A549 (cell line): Measurements from ENCODE around the gene ZNF697. TPM values are rescaled to one million over a fixed set of nuclear protein-coding genes. Genes with fewer than 3 reads are reported as not detected.

Experiments
- ATAC-seq, 2 experiments: fragments of 200-7000 bp in 1 of 2; fragments of >200 bp in 1 of 2; cut with Nextera tagmentation in 1 of 2; cut with Tn5 transposase in 1 of 2; 3 replicates each; pipeline versions ENCODE4 v1.8.0 to v1.9.1; 2018 to 2020; ENCODE audit warnings: mild to moderate bottlenecking in 1 of 2, moderate library complexity in 1 of 2
- CTCF ChIA-PET: fragments of 300-600 bp; sonication (Branson Sonifier 250); formaldehyde crosslinking; extraction: SDS; loops from one replicate; lab custom pipeline; 2021; ENCODE audit warnings: antibody characterized with exemption, inconsistent platforms; lab: Yijun Ruan, JAX
- POLR2A ChIA-PET: fragments of 350-600 bp; formaldehyde crosslinking; extraction: SDS; loops from one replicate; lab custom pipeline; 2021; ENCODE audit warnings: antibody characterized with exemption, inconsistent platforms; lab: Yijun Ruan, JAX
- DNase-seq, 2 experiments: peaks; one replicate each; pipeline versions ENCODE4 v3.0.0 to v3.0.0-alpha.2; 2011 to 2016; ENCODE audit warnings: low read depth in 1 of 2, low spot score in 1 of 2
- FAIRE-seq: peaks from 2 replicates; lab custom pipeline; 2011; peaks lifted over from hg19 to GRCh38; lab: Jason Lieb, UNC
- H3K27ac ChIP-seq, 2 experiments: fragments of >200 bp; sonication (Bioruptor Twin); formaldehyde crosslinking; 3 replicates each; pipeline ENCODE4 v1.5.1; 2016 to 2017
- H3K4me1 ChIP-seq: fragments of >200 bp; sonication (Bioruptor Twin); formaldehyde crosslinking; 3 replicates; pipeline ENCODE4 v1.6.1; 2016
- H3K4me2 ChIP-seq: fragments of >200 bp; sonication (Bioruptor Twin); formaldehyde crosslinking; 3 replicates; pipeline ENCODE4 v1.6.1; 2016
- H3K4me3 ChIP-seq: fragments of >200 bp; sonication (Bioruptor Twin); formaldehyde crosslinking; 3 replicates; pipeline ENCODE4 v1.5.1; 2016
- H3K9me3 ChIP-seq: fragments of >200 bp; sonication (Bioruptor Twin); formaldehyde crosslinking; 3 replicates; pipeline ENCODE4 v1.6.1; 2016
- CBX8 ChIP-seq: fragments of 200-600 bp; sonication (generic); IDR thresholded peaks from 2 replicates; pipeline ENCODE4 v1.6.1; 2016
- CTCF ChIP-seq: fragments of >200 bp; sonication (Bioruptor Twin); formaldehyde crosslinking; IDR thresholded peaks from 3 replicates; pipeline ENCODE4 v1.5.1; 2016
- EHF ChIP-seq: fragments of 250-450 bp; sonication (Bioruptor Pico); IDR thresholded peaks from 2 replicates; pipeline ENCODE4 v1.5.0; 2020; ENCODE audit warnings: mild to moderate bottlenecking
- ELK1 ChIP-seq: fragments of 150-350 bp; IDR thresholded peaks from 2 replicates; pipeline ENCODE4 v1.6.1; 2014; ENCODE audit warnings: low read depth, mild to moderate bottlenecking, low read length
- EP300 ChIP-seq, 2 experiments: fragments of >200 bp; sonication (Bioruptor Twin); formaldehyde crosslinking; IDR thresholded peaks; 2 replicates in 1 of 2; 3 replicates in 1 of 2; pipeline ENCODE4 v1.6.1; 2016 to 2017
- FOXS1 ChIP-seq: fragments of 250-450 bp; sonication (Bioruptor Pico); IDR thresholded peaks from 2 replicates; pipeline ENCODE4 v1.5.0; 2020; ENCODE audit warnings: mild to moderate bottlenecking, moderate library complexity
- HDAC2 ChIP-seq: fragments of 200-600 bp; sonication (generic); IDR thresholded peaks from 2 replicates; pipeline ENCODE4 v1.6.1; 2016
- HES2 ChIP-seq: fragments of >200 bp; sonication (Bioruptor Twin); formaldehyde crosslinking; IDR thresholded peaks from 2 replicates; pipeline ENCODE4 v1.6.1; 2016
- HEYL ChIP-seq: fragments of 250-450 bp; sonication (Bioruptor Pico); IDR thresholded peaks from 2 replicates; pipeline ENCODE4 v1.8.0; 2021; ENCODE audit warnings: mild to moderate bottlenecking, moderate library complexity
- HMGXB4 ChIP-seq: fragments of 250-450 bp; sonication (Bioruptor Pico); IDR thresholded peaks from 2 replicates; pipeline ENCODE4 v1.5.0; 2021; ENCODE audit warnings: mild to moderate bottlenecking, moderate library complexity, borderline replicate concordance
- MAX ChIP-seq: IDR thresholded peaks from 2 replicates; pipeline ENCODE4 v1.6.1; 2012
- NR3C1 ChIP-seq: fragments of >200 bp; sonication (Bioruptor Twin); formaldehyde crosslinking; IDR thresholded peaks from 3 replicates; pipeline ENCODE4 v1.6.1; 2017
- POLR2AphosphoS2 ChIP-seq: conservative IDR thresholded peaks from 2 replicates; pipeline ENCODE4 v1.6.1; 2012; ENCODE audit warnings: low read length, improper control_type of control experiment, inconsistent platforms
- RCOR1 ChIP-seq: fragments of 150-350 bp; IDR thresholded peaks from 2 replicates; pipeline ENCODE4 v1.6.1; 2014; ENCODE audit warnings: antibody characterized with exemption, low read length, low read depth
- RNF2 ChIP-seq: fragments of 200-600 bp; sonication (generic); IDR thresholded peaks from 2 replicates; pipeline ENCODE4 v1.6.1; 2016; ENCODE audit warnings: low read depth, mild to moderate bottlenecking, antibody characterized with exemption, moderate library complexity, borderline replicate concordance
- SMC3 ChIP-seq: fragments of >200 bp; sonication (Bioruptor Twin); formaldehyde crosslinking; IDR thresholded peaks from 3 replicates; pipeline ENCODE4 v1.6.1; 2018; ENCODE audit warnings: inconsistent platforms
- SREBF2 ChIP-seq: fragments of 450-650 bp; IDR thresholded peaks from 2 replicates; pipeline ENCODE4 v1.6.1; 2014; ENCODE audit warnings: mild to moderate bottlenecking, moderate library complexity
- ZFP36 ChIP-seq: fragments of 450-650 bp; IDR thresholded peaks from 2 replicates; pipeline ENCODE4 v1.6.1; 2014; ENCODE audit warnings: borderline replicate concordance; ENCODE audit not compliant: partially characterized antibody
- WGBS: methylation state at CpG from one replicate; pipeline ENCODE4 v1.1.6; 2017; ENCODE audit errors: missing lambda C conversion rate; 5-methylcytosine and 5-hydroxymethylcytosine counted together
- polyA plus RNA-seq, 4 experiments: library from polyadenylated mRNA; depleted of rRNA in 3 of 4; stranded (reverse); fragments of >200 nt; fragmentation: RNase III in 1 of 4; extraction: RNeasy Plus Mini Kit Qiagen cat#74134 plus additional on column Dnase treatment in 1 of 4; gene quantifications; 2 replicates in 3 of 4; 3 replicates in 1 of 4; pipeline ENCODE4 v1.2.3, GENCODE V29; 2011 to 2017
- TF ChIP-seq, protein P1 (sequence below): IDR thresholded peaks from 2 replicates; pipeline ENCODE4 v1.6.1; 2012
- TF ChIP-seq, protein P2 (sequence below): fragments of 200-600 bp; sonication (generic); IDR thresholded peaks from 2 replicates; pipeline ENCODE4 v1.6.1; 2016; ENCODE audit warnings: antibody characterized with exemption, mild to moderate bottlenecking, moderate library complexity

The ZNF697 gene
- polyA plus RNA-seq, 2 of the 4 experiments (the other 2 are of a cell fraction) = 2.2 to 2.6 TPM

DNA sequence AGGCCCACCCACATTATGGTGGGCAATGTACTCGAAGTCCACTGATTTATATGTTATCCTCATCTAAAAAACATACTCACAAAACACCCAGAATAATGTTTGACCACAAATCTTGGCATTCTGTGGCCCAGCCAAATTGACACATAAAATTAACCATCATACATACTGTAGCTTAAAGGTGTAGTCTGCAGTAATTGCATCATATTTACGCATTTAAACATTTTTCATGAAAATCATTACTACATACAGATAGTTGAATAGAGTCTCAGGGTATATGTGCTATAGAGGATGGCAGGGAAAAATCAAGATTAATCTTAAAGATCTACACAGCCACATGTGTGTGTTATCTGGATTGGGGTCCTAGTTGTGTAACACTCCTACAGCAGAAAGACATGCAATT lies 14.5 kb downstream of the ZNF697 start:
- FAIRE-seq (no peak), DNase-seq (no peak), ATAC-seq (no peak)
- TF ChIP-seq RCOR1 (no peak), ELK1 (no peak), MAX (no peak), HMGXB4 (CRISPR knock-in tag) (no peak), SREBF2 (no peak), CBX8 (no peak), ZFP36 (no peak), HDAC2 (no peak), FOXS1 (CRISPR knock-in tag) (no peak), EHF (no peak), EP300 (IDR thresholded peaks at IDR 0.05) (no peak), CTCF (no peak), RNF2 (no peak), HES2 (no peak)
- TF ChIP-seq, protein P1, sequence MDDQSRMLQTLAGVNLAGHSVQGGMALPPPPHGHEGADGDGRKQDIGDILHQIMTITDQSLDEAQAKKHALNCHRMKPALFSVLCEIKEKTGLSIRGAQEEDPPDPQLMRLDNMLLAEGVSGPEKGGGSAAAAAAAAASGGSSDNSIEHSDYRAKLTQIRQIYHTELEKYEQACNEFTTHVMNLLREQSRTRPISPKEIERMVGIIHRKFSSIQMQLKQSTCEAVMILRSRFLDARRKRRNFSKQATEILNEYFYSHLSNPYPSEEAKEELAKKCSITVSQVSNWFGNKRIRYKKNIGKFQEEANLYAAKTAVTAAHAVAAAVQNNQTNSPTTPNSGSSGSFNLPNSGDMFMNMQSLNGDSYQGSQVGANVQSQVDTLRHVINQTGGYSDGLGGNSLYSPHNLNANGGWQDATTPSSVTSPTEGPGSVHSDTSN = no peak
- TF ChIP-seq, protein P2, sequence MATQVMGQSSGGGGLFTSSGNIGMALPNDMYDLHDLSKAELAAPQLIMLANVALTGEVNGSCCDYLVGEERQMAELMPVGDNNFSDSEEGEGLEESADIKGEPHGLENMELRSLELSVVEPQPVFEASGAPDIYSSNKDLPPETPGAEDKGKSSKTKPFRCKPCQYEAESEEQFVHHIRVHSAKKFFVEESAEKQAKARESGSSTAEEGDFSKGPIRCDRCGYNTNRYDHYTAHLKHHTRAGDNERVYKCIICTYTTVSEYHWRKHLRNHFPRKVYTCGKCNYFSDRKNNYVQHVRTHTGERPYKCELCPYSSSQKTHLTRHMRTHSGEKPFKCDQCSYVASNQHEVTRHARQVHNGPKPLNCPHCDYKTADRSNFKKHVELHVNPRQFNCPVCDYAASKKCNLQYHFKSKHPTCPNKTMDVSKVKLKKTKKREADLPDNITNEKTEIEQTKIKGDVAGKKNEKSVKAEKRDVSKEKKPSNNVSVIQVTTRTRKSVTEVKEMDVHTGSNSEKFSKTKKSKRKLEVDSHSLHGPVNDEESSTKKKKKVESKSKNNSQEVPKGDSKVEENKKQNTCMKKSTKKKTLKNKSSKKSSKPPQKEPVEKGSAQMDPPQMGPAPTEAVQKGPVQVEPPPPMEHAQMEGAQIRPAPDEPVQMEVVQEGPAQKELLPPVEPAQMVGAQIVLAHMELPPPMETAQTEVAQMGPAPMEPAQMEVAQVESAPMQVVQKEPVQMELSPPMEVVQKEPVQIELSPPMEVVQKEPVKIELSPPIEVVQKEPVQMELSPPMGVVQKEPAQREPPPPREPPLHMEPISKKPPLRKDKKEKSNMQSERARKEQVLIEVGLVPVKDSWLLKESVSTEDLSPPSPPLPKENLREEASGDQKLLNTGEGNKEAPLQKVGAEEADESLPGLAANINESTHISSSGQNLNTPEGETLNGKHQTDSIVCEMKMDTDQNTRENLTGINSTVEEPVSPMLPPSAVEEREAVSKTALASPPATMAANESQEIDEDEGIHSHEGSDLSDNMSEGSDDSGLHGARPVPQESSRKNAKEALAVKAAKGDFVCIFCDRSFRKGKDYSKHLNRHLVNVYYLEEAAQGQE = no peak
- POLR2A ChIA-PET = no interaction called here
- Histone ChIP-seq H3K4me2 (no peak overlapping the region), H3K27ac (no peak overlapping the region), H3K4me1 (no peaks in the 10 kb centered on the region), H3K4me3 (no peak overlapping the region), H3K9me3 (no peaks in the 10 kb centered on the region)
- CTCF ChIA-PET = interaction anchor here (0.9 to 1.1 kb wide), 2 partner anchors 22 to 42 kb away, joined by 3 read pairs; no protein-coding TSS in a partner anchor
- 47% methylated on average over 2 of the region's 2 CpGs for WGBS

- no peak for DNase-seq
- no peaks in the 10 kb centered on the region for H3K9me3 ChIP-seq
- ChIA-PET POLR2A (no interaction called here), CTCF (interaction anchor here (1.0 kb wide), 1 partner anchor 42 kb away, joined by 3 read pairs; no protein-coding TSS in a partner anchor)
- no peaks in the 10 kb centered on the region for H3K4me1 ChIP-seq
- no peak overlapping the region for H3K4me2 ChIP-seq
- WGBS = 82% methylated on average over 4 of the region's 4 CpGs
- no peak for FAIRE-seq
- H3K27ac ChIP-seq = no peak overlapping the region
- no peak for ATAC-seq
- no peak overlapping the region for H3K4me3 ChIP-seq
- TF ChIP-seq SMC3 (no peak), NR3C1 (no peak), HEYL (CRISPR knock-in tag) (no peak), POLR2AphosphoS2 (no peak)
- TF ChIP-seq, all 56 proteins: peak for 0
These were observed 15.2 kb downstream of the ZNF697 start for GRCh38 chr1:119632841-119633240.
